ENCODE data around the gene TMEM14A.
"Not testable (repeated sequence)": the region's sequence is repeated elsewhere in the genome, so short reads cannot be mapped to it uniquely, and the experiment has no call there.

The TMEM14A gene

GRCh38 chr6:52704781-52705502 lies 34.0 kb downstream of the TMEM14A start:
- DNase-seq, result not testable (repeated sequence)

GRCh38 chr6:52706001-52706400 lies 35.1 kb downstream of the TMEM14A start:
- no peak for DNase-seq

- DNase-seq, result no peak
Observed at GRCh38 chr6:52707963-52708680, 37.2 kb downstream of the TMEM14A start.

- DNase-seq, result no peak
Observed at GRCh38 chr6:52712136-52712535, 41.2 kb downstream of the TMEM14A start.

GRCh38 chr6:52714761-52715160 lies 43.8 kb downstream of the TMEM14A start:
- not testable (repeated sequence) for DNase-seq

- DNase-seq, result no peak
Observed at GRCh38 chr6:52718550-52718949, 47.6 kb downstream of the TMEM14A start.

GRCh38 chr6:52720321-52720720 lies 49.4 kb downstream of the TMEM14A start:
- no peak for DNase-seq

GRCh38 chr6:52724042-52724405 lies 53.1 kb downstream of the TMEM14A start:
- DNase-seq, result no peak

GRCh38 chr6:52724406-52725121 lies 53.7 kb downstream of the TMEM14A start:
- peak; percentile 84 to 87 for DNase-seq

GRCh38 chr6:52725143-52725534 lies 54.2 kb downstream of the TMEM14A start:
- no peak for DNase-seq

GRCh38 chr6:52725535-52726192 lies 54.8 kb downstream of the TMEM14A start:
- DNase-seq, result no peak

GRCh38 chr6:52726193-52726542 lies 55.3 kb downstream of the TMEM14A start:
- no peak for DNase-seq

- no peak for DNase-seq
Observed at GRCh38 chr6:52726741-52727535, 56.0 kb downstream of the TMEM14A start.

- no peak for DNase-seq
Observed at GRCh38 chr6:52727908-52728307, 57.0 kb downstream of the TMEM14A start.

- no peak for DNase-seq
Observed at GRCh38 chr6:52728394-52728793, 57.5 kb downstream of the TMEM14A start.

- no peak for DNase-seq
Observed at GRCh38 chr6:52729576-52729975, 58.7 kb downstream of the TMEM14A start.

GRCh38 chr6:52731719-52732118 lies 60.8 kb downstream of the TMEM14A start:
- no peak for DNase-seq

- no peak for DNase-seq
Observed at GRCh38 chr6:52733172-52733571, 62.3 kb downstream of the TMEM14A start.

GRCh38 chr6:52734072-52734471 lies 63.2 kb downstream of the TMEM14A start:
- no peak for DNase-seq

- DNase-seq, result no peak
Observed at GRCh38 chr6:52735071-52735470, 64.2 kb downstream of the TMEM14A start.

GRCh38 chr6:52736145-52736544 lies 65.2 kb downstream of the TMEM14A start:
- no peak for DNase-seq

Measured in Kasumi-1 (cell line).